Neural progenitor cell (in vitro differentiated cells): ENCODE measurements around the gene PRDM4. TPM values are rescaled to one million over a fixed set of nuclear protein-coding genes. Genes with fewer than 3 reads are reported as not detected.

Source experiments
- DNase-seq: peaks from one replicate; pipeline ENCODE4 v3.0.0-alpha.2; 2016; ENCODE audit warnings: low spot score
- H2AFZ ChIP-seq: fragments of 200-600 bp; sonication (generic); replicated peaks from 2 replicates; pipeline ENCODE4 v1.6.1; 2016; ENCODE audit warnings: antibody characterized with exemption
- H3F3A ChIP-seq: fragments of 200-600 bp; sonication (generic); 2 replicates; pipeline ENCODE4 v1.6.1; 2016; ENCODE audit warnings: antibody characterized with exemption, low read depth
- H3K27ac ChIP-seq: fragments of 200-600 bp; sonication (generic); 2 replicates; pipeline ENCODE4 v1.5.1; 2016; ENCODE audit warnings: mild to moderate bottlenecking
- H3K27me3 ChIP-seq: fragments of 200-600 bp; sonication (generic); 2 replicates; pipeline ENCODE4 v1.6.1; 2016; ENCODE audit warnings: mild to moderate bottlenecking, moderate library complexity
- H3K36me3 ChIP-seq: fragments of 200-600 bp; sonication (generic); 2 replicates; pipeline ENCODE4 v1.5.1; 2016
- H3K4me1 ChIP-seq: fragments of 200-600 bp; sonication (generic); 2 replicates; pipeline ENCODE4 v1.6.1; 2016; ENCODE audit warnings: mixed run types
- H3K4me2 ChIP-seq: fragments of 200-600 bp; sonication (generic); 2 replicates; pipeline ENCODE4 v1.6.1; 2016
- H3K4me3 ChIP-seq: fragments of 200-600 bp; sonication (generic); 2 replicates; pipeline ENCODE4 v1.5.1; 2016
- H3K79me2 ChIP-seq: fragments of 200-600 bp; sonication (generic); 2 replicates; pipeline ENCODE4 v1.6.1; 2016; ENCODE audit warnings: low read depth
- H3K9ac ChIP-seq: fragments of 200-600 bp; sonication (generic); 2 replicates; pipeline ENCODE4 v1.6.1; 2016
- H3K9me3 ChIP-seq: fragments of 200-600 bp; sonication (generic); 2 replicates; pipeline ENCODE4 v1.5.1; 2016; ENCODE audit warnings: low read depth
- H4K20me1 ChIP-seq: fragments of 200-600 bp; sonication (generic); 2 replicates; pipeline ENCODE4 v1.6.1; 2016; ENCODE audit warnings: low read depth
- H3K27ac Mint-ChIP-seq: 3 replicates; pipeline ENCODE4 v1.8.0; 2021; ENCODE audit warnings: mixed read lengths
- H3K27me3 Mint-ChIP-seq: 2 replicates; pipeline ENCODE4 v1.8.0; 2022; ENCODE audit warnings: low read depth, mild to moderate bottlenecking, inconsistent platforms, moderate library complexity, mixed read lengths; ENCODE audit not compliant: insufficient read depth
- H3K36me3 Mint-ChIP-seq: 3 replicates; pipeline ENCODE4 v1.8.0; 2021; ENCODE audit warnings: mixed read lengths
- H3K4me1 Mint-ChIP-seq: 3 replicates; pipeline ENCODE4 v1.8.0; 2021; ENCODE audit warnings: mixed read lengths
- H3K4me3 Mint-ChIP-seq: 3 replicates; pipeline ENCODE4 v1.8.0; 2021; ENCODE audit warnings: mild to moderate bottlenecking, moderate library complexity, mixed read lengths
- H3K9me3 Mint-ChIP-seq: 3 replicates; pipeline ENCODE4 v1.8.0; 2020; ENCODE audit warnings: mixed read lengths
- EZH2 ChIP-seq: fragments of 200-600 bp; sonication (generic); IDR thresholded peaks from 2 replicates; pipeline ENCODE4 v1.6.1; 2017; ENCODE audit warnings: antibody characterized with exemption, mild to moderate bottlenecking, moderate library complexity
- EZH2phosphoT487 ChIP-seq: fragments of 200-600 bp; sonication (generic); IDR thresholded peaks from 2 replicates; pipeline ENCODE4 v1.6.1; 2017; ENCODE audit warnings: antibody characterized with exemption
- total RNA-seq: library from RNA; depleted of rRNA; stranded (reverse); fragments of >200 nt; gene quantifications from 2 replicates; pipeline ENCODE4 v1.2.3, GENCODE V29; 2015; ENCODE audit warnings: low replicate concordance
- TF ChIP-seq, protein P1 (sequence below): fragments of 200-600 bp; sonication (generic); IDR thresholded peaks from 2 replicates; pipeline ENCODE4 v1.5.1; 2017; ENCODE audit warnings: antibody characterized with exemption, mild to moderate bottlenecking

Gene PRDM4
- total RNA-seq, 1 donor from 2014 or later: 19.3 TPM

DNA sequence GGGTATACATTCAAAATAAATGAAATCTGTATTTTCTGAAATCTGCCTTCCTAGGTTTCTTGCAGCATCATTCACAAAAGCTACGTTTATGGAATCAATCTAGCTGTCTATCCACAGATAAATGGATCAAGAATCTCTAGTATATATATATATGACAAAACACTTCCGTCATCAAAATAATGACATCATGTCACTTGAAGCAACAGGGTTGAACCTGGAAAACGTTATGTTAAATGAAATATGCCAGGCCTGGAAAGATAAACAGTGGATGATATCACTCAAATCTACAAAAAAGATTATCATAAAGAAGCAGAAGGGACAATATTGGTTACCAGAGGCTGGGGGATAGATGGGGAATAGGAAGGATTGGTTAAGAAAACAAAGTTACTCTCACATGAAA lies 42.2 kb upstream of the PRDM4 start:
- Mint-ChIP-seq H3K9me3 (no peaks in the 10 kb centered on the region), H3K4me3 (no peak overlapping the region), H3K27ac (no peak overlapping the region), H3K27me3 (peaks cover 6% of the 10 kb centered on the region), H3K36me3 (no peaks in the 10 kb centered on the region), H3K4me1 (no peaks in the 10 kb centered on the region)
- Histone ChIP-seq H3K27ac (no peak overlapping the region), H2AFZ (no peak overlapping the region), H3K4me2 (no peak overlapping the region), H3K27me3 (no peaks in the 10 kb centered on the region), H3K36me3 (no peaks in the 10 kb centered on the region), H4K20me1 (no peaks in the 10 kb centered on the region), H3K4me3 (no peak overlapping the region), H3K4me1 (no peaks in the 10 kb centered on the region), H3K79me2 (no peaks in the 10 kb centered on the region), H3K9ac (no peak overlapping the region), H3F3A (no peaks in the 10 kb centered on the region), H3K9me3 (no peaks in the 10 kb centered on the region)
- TF ChIP-seq EZH2phosphoT487: no peak
- TF ChIP-seq EZH2: no peak
- TF ChIP-seq, protein P1, sequence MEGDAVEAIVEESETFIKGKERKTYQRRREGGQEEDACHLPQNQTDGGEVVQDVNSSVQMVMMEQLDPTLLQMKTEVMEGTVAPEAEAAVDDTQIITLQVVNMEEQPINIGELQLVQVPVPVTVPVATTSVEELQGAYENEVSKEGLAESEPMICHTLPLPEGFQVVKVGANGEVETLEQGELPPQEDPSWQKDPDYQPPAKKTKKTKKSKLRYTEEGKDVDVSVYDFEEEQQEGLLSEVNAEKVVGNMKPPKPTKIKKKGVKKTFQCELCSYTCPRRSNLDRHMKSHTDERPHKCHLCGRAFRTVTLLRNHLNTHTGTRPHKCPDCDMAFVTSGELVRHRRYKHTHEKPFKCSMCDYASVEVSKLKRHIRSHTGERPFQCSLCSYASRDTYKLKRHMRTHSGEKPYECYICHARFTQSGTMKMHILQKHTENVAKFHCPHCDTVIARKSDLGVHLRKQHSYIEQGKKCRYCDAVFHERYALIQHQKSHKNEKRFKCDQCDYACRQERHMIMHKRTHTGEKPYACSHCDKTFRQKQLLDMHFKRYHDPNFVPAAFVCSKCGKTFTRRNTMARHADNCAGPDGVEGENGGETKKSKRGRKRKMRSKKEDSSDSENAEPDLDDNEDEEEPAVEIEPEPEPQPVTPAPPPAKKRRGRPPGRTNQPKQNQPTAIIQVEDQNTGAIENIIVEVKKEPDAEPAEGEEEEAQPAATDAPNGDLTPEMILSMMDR: no peak
- DNase-seq: no peak

DNA sequence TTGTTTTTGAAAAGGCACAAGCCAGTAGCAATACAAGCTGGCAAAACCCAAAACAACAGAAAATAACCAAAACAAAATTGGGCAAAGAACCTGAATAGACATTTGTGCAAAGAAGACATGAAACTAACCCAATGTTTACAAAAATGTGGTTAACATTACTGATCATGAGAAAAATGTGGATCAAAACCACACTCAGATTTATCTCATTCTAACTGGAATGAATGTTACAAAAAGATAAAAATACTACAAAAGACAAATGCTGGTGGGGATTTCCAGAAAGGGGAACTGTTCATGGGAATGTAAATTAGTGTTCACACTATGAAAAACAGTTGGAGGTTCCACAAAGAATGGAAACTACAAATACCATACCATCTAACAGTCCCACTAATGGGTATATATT lies 40.2 kb upstream of the PRDM4 start:
- no peaks in the 10 kb centered on the region for H3K36me3 Mint-ChIP-seq
- TF ChIP-seq EZH2phosphoT487: no peak
- no peak for TF ChIP-seq EZH2
- TF ChIP-seq, protein P1: no peak
- no peaks in the 10 kb centered on the region for H4K20me1 ChIP-seq
- no peak for DNase-seq
- H2AFZ ChIP-seq: no peak overlapping the region
- no peak overlapping the region for H3K9ac ChIP-seq
- H3K27ac ChIP-seq: no peak overlapping the region
- H3K27ac Mint-ChIP-seq: no peak overlapping the region
- no peaks in the 10 kb centered on the region for H3K36me3 ChIP-seq
- H3K4me1 ChIP-seq: no peaks in the 10 kb centered on the region
- no peaks in the 10 kb centered on the region for H3K9me3 Mint-ChIP-seq
- no peak overlapping the region for H3K4me3 ChIP-seq
- H3K4me3 Mint-ChIP-seq: no peak overlapping the region
- H3K27me3 Mint-ChIP-seq: peaks cover 3% of the 10 kb centered on the region
- no peaks in the 10 kb centered on the region for H3K27me3 ChIP-seq
- H3K4me1 Mint-ChIP-seq: no peaks in the 10 kb centered on the region
- H3K9me3 ChIP-seq: no peaks in the 10 kb centered on the region
- H3K4me2 ChIP-seq: no peak overlapping the region
- no peaks in the 10 kb centered on the region for H3K79me2 ChIP-seq
- H3F3A ChIP-seq: no peaks in the 10 kb centered on the region

DNA sequence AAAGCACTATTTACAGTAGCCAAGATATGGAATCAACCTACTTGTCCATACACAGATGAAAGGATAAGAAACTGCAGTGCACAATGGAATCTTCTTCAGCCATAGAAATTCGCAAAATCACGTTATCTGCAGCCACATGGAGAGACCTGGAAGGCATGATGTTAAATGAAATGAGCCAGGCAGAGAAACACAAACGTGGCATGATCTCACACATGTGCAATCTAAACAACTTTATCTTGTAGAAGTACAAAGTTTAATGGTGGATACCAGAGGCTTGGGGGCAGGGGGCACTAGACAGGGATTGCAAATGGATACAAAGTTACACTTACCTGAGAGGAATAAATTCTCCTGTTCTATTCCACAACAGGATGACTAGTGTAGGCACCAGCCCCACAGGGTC lies 37.6 kb upstream of the PRDM4 start:
- Mint-ChIP-seq H3K27ac (no peak overlapping the region), H3K4me3 (no peak overlapping the region), H3K27me3 (peaks cover 7% of the 10 kb centered on the region), H3K36me3 (no peaks in the 10 kb centered on the region), H3K4me1 (no peaks in the 10 kb centered on the region), H3K9me3 (peaks cover 2% of the 10 kb centered on the region)
- Histone ChIP-seq H3K4me1 (no peaks in the 10 kb centered on the region), H4K20me1 (no peaks in the 10 kb centered on the region), H2AFZ (no peak overlapping the region), H3F3A (no peaks in the 10 kb centered on the region), H3K9ac (no peak overlapping the region), H3K4me2 (no peak overlapping the region), H3K79me2 (no peaks in the 10 kb centered on the region), H3K9me3 (no peaks in the 10 kb centered on the region), H3K4me3 (no peak overlapping the region), H3K27me3 (peaks cover 10% of the 10 kb centered on the region), H3K27ac (no peak overlapping the region), H3K36me3 (no peaks in the 10 kb centered on the region)
- DNase-seq: no peak
- TF ChIP-seq, protein P1: no peak
- TF ChIP-seq EZH2 (no peak), EZH2phosphoT487 (no peak)

DNA sequence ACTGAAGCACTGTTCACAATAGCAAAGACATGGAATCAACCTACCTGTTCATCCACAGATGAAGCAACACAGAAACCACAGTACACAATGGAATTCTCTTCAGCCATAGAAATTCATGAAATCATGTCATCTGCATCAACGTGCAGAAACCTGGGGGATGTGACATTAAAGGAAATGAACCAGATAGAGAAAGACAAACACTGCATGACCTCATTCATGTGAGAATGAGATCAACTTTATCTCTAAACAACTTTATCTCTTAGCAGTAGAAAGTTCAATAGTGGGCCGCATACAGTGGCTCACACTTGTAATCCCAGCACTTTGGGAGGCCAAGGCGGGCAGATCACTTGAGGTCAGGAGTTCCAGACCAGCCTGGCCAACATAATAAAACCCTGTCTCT lies 33.5 kb upstream of the PRDM4 start:
- Histone ChIP-seq H4K20me1 (no peaks in the 10 kb centered on the region), H3K4me1 (no peaks in the 10 kb centered on the region), H3K79me2 (no peaks in the 10 kb centered on the region), H3K36me3 (no peaks in the 10 kb centered on the region), H3K4me2 (no peak overlapping the region), H3K4me3 (no peak overlapping the region), H3K27me3 (peaks cover 10% of the 10 kb centered on the region), H2AFZ (no peak overlapping the region), H3K9ac (no peak overlapping the region), H3K27ac (no peak overlapping the region), H3K9me3 (no peaks in the 10 kb centered on the region), H3F3A (no peaks in the 10 kb centered on the region)
- peaks cover 8% of the 10 kb centered on the region for H3K27me3 Mint-ChIP-seq
- no peak overlapping the region for H3K4me3 Mint-ChIP-seq
- H3K27ac Mint-ChIP-seq: no peak overlapping the region
- no peak for TF ChIP-seq EZH2phosphoT487
- TF ChIP-seq, protein P1: no peak
- no peak for TF ChIP-seq EZH2
- peaks cover 7% of the 10 kb centered on the region for H3K9me3 Mint-ChIP-seq
- H3K36me3 Mint-ChIP-seq: no peaks in the 10 kb centered on the region
- no peaks in the 10 kb centered on the region for H3K4me1 Mint-ChIP-seq
- no peak for DNase-seq
